Stimulated activated naive B cell treated with anti-CD40 and anti-IgM and Interleukin-4, amounts not matched to agents 10 μg/mL and 1 μg/mL and 100 μg/mL, for 72 hours (primary cell): ENCODE results near the gene DDI1.
"Not testable (repeated sequence)": the region's sequence is repeated elsewhere in the genome, so short reads cannot be mapped to it uniquely, and the experiment has no call there.

Experiments used
- ATAC-seq, 2 donors: fragments of 150-1000 bp; cut with Tn5 transposase; replicated peaks; 2 replicates each; pipeline ENCODE4 v1.10.0; 2021; ENCODE audit warnings: moderate library complexity in 1 of 2
- DNase-seq: peaks from one replicate; pipeline ENCODE4 v3.0.0; 2021
- H3K27ac Mint-ChIP-seq: one replicate; pipeline ENCODE4 v1.8.0; 2022; ENCODE audit warnings: mild to moderate bottlenecking, mixed read lengths
- H3K27me3 Mint-ChIP-seq, 2 donors: one replicate each; pipeline ENCODE4 v1.8.0; 2022; ENCODE audit warnings: mixed read lengths in 2 of 2
- H3K36me3 Mint-ChIP-seq, 2 donors: one replicate each; pipeline ENCODE4 v1.8.0; 2022; ENCODE audit warnings: mixed read lengths in 2 of 2, mild to moderate bottlenecking in 1 of 2
- H3K4me1 Mint-ChIP-seq, 2 donors: one replicate each; pipeline ENCODE4 v1.8.0; 2022; ENCODE audit warnings: mixed read lengths in 2 of 2, mild to moderate bottlenecking in 1 of 2
- H3K4me3 Mint-ChIP-seq, 2 donors: one replicate each; pipeline ENCODE4 v1.8.0; 2022; ENCODE audit warnings: mild to moderate bottlenecking in 2 of 2, mixed read lengths in 2 of 2, moderate library complexity in 1 of 2
- H3K9me3 Mint-ChIP-seq, 2 donors: one replicate each; pipeline ENCODE4 v1.8.0; 2022; ENCODE audit warnings: mixed read lengths in 2 of 2, mild to moderate bottlenecking in 1 of 2

DDI1 gene

GRCh38 chr11:104011044-104011443, 25.4 kb upstream of the DDI1 start:
- no peak for DNase-seq
- Mint-ChIP-seq H3K4me3 (no peak overlapping the region), H3K9me3 (peaks cover 0 to 2% of the 10 kb centered on the region in 2 donors), H3K27me3 (peaks cover 0 to 4% of the 10 kb centered on the region in 2 donors), H3K36me3 (no peaks in the 10 kb centered on the region), H3K4me1 (no peaks in the 10 kb centered on the region), H3K27ac (no peak overlapping the region)
- no peak for ATAC-seq

- H3K27ac Mint-ChIP-seq: no peak overlapping the region
Observed at GRCh38 chr11:104015649-104016415, 20.6 kb upstream of the DDI1 start.

GRCh38 chr11:104024572-104024971, 11.9 kb upstream of the DDI1 start:
- Mint-ChIP-seq H3K4me3 (no peak overlapping the region), H3K9me3 (no peaks in the 10 kb centered on the region), H3K27me3 (no peaks in the 10 kb centered on the region)

More at GRCh38 chr11:104015649-104016415, 20.6 kb upstream of the DDI1 start:
- ATAC-seq (no peak), DNase-seq (no peak)
- Mint-ChIP-seq H3K27me3 (no peaks in the 10 kb centered on the region), H3K36me3 (no peaks in the 10 kb centered on the region), H3K9me3 (peaks cover 0 to 2% of the 10 kb centered on the region in 2 donors), H3K4me1 (peaks cover 0 to 1% of the 10 kb centered on the region in 2 donors), H3K4me3 (no peak overlapping the region)

GRCh38 chr11:104028476-104029263, 7.8 kb upstream of the DDI1 start:
- H3K4me3 Mint-ChIP-seq: no peak overlapping the region
- no peak overlapping the region for H3K27ac Mint-ChIP-seq
- no peaks in the 10 kb centered on the region for H3K27me3 Mint-ChIP-seq
- no peaks in the 10 kb centered on the region for H3K36me3 Mint-ChIP-seq
- peaks cover 1 to 4% of the 10 kb centered on the region in 2 donors for H3K9me3 Mint-ChIP-seq
- ATAC-seq (no peak), DNase-seq (no peak)
- H3K4me1 Mint-ChIP-seq: no peaks in the 10 kb centered on the region

More at GRCh38 chr11:104024572-104024971, 11.9 kb upstream of the DDI1 start:
- no peak overlapping the region for H3K27ac Mint-ChIP-seq
- no peaks in the 10 kb centered on the region for H3K4me1 Mint-ChIP-seq
- ATAC-seq: no peak
- no peaks in the 10 kb centered on the region for H3K36me3 Mint-ChIP-seq
- no peak for DNase-seq

GRCh38 chr11:104033134-104033533, 3.3 kb upstream of the DDI1 start:
- H3K9me3 Mint-ChIP-seq: peaks cover 1 to 4% of the 10 kb centered on the region in 2 donors

GRCh38 chr11:104033561-104033960, 2.9 kb upstream of the DDI1 start:
- no peaks in the 10 kb centered on the region for H3K4me1 Mint-ChIP-seq
- ATAC-seq (no peak), DNase-seq (no peak)
- H3K36me3 Mint-ChIP-seq: no peaks in the 10 kb centered on the region
- no peaks in the 10 kb centered on the region for H3K27me3 Mint-ChIP-seq
- H3K4me3 Mint-ChIP-seq: no peak overlapping the region
- no peak overlapping the region for H3K27ac Mint-ChIP-seq
- peaks cover 1 to 4% of the 10 kb centered on the region in 2 donors for H3K9me3 Mint-ChIP-seq

More at GRCh38 chr11:104033134-104033533, 3.3 kb upstream of the DDI1 start:
- no peaks in the 10 kb centered on the region for H3K27me3 Mint-ChIP-seq
- no peak overlapping the region for H3K27ac Mint-ChIP-seq
- no peak overlapping the region for H3K4me3 Mint-ChIP-seq
- H3K4me1 Mint-ChIP-seq: no peaks in the 10 kb centered on the region
- ATAC-seq (no peak), DNase-seq (no peak)
- no peaks in the 10 kb centered on the region for H3K36me3 Mint-ChIP-seq

- ATAC-seq (no peak), DNase-seq (no peak)
- Mint-ChIP-seq H3K4me3 (no peak overlapping the region), H3K9me3 (peaks cover 0 to 2% of the 10 kb centered on the region in 2 donors), H3K4me1 (no peaks in the 10 kb centered on the region), H3K27me3 (no peaks in the 10 kb centered on the region), H3K36me3 (no peaks in the 10 kb centered on the region), H3K27ac (no peak overlapping the region)
Observed at GRCh38 chr11:104036995-104037394, 555 bp downstream of the DDI1 start.

- no peak overlapping the region for H3K27ac Mint-ChIP-seq
- DNase-seq (no peak), ATAC-seq (no peak)
- H3K36me3 Mint-ChIP-seq: no peaks in the 10 kb centered on the region
- no peaks in the 10 kb centered on the region for H3K27me3 Mint-ChIP-seq
- no peak overlapping the region for H3K4me3 Mint-ChIP-seq
- no peaks in the 10 kb centered on the region for H3K4me1 Mint-ChIP-seq
- H3K9me3 Mint-ChIP-seq: peaks cover 0 to 2% of the 10 kb centered on the region in 2 donors
Observed at GRCh38 chr11:104041792-104042191, 5.4 kb downstream of the DDI1 start.

GRCh38 chr11:104043142-104043541, 6.7 kb downstream of the DDI1 start:
- Mint-ChIP-seq H3K4me3 (no peak overlapping the region), H3K27me3 (no peaks in the 10 kb centered on the region), H3K27ac (no peak overlapping the region), H3K9me3 (peaks cover 0 to 2% of the 10 kb centered on the region in 2 donors), H3K4me1 (no peaks in the 10 kb centered on the region), H3K36me3 (no peaks in the 10 kb centered on the region)
- no peak for DNase-seq
- ATAC-seq: no peak

- H3K27me3 Mint-ChIP-seq: no peaks in the 10 kb centered on the region
- H3K9me3 Mint-ChIP-seq: peaks cover 0 to 2% of the 10 kb centered on the region in 2 donors
- no peak overlapping the region for H3K27ac Mint-ChIP-seq
- H3K4me1 Mint-ChIP-seq: no peaks in the 10 kb centered on the region
- no peak overlapping the region for H3K4me3 Mint-ChIP-seq
- H3K36me3 Mint-ChIP-seq: no peaks in the 10 kb centered on the region
- ATAC-seq (no peak), DNase-seq (no peak)
Observed at GRCh38 chr11:104043678-104044239, 7.3 kb downstream of the DDI1 start.

- no peaks in the 10 kb centered on the region for H3K27me3 Mint-ChIP-seq
- H3K27ac Mint-ChIP-seq: no peak overlapping the region
- ATAC-seq (no peak), DNase-seq (no peak)
- no peaks in the 10 kb centered on the region for H3K36me3 Mint-ChIP-seq
- H3K4me1 Mint-ChIP-seq: no peaks in the 10 kb centered on the region
- no peaks in the 10 kb centered on the region for H3K9me3 Mint-ChIP-seq
- H3K4me3 Mint-ChIP-seq: no peak overlapping the region
Observed at GRCh38 chr11:104046331-104046730, 9.9 kb downstream of the DDI1 start.

GRCh38 chr11:104046858-104047257, 10.4 kb downstream of the DDI1 start:
- not testable (repeated sequence) for DNase-seq, H3K27ac Mint-ChIP-seq, H3K27me3 Mint-ChIP-seq, H3K4me1 Mint-ChIP-seq, ATAC-seq, H3K4me3 Mint-ChIP-seq, H3K9me3 Mint-ChIP-seq, H3K36me3 Mint-ChIP-seq

GRCh38 chr11:104049116-104049515, 12.7 kb downstream of the DDI1 start:
- ATAC-seq (no peak), DNase-seq (no peak)
- Mint-ChIP-seq H3K4me1 (no peaks in the 10 kb centered on the region), H3K4me3 (no peak overlapping the region), H3K36me3 (no peaks in the 10 kb centered on the region), H3K27me3 (peaks cover 0 to under 1% of the 10 kb centered on the region in 2 donors), H3K9me3 (no peaks in the 10 kb centered on the region), H3K27ac (no peak overlapping the region)

GRCh38 chr11:104051778-104052177, 15.3 kb downstream of the DDI1 start:
- no peaks in the 10 kb centered on the region for H3K36me3 Mint-ChIP-seq
- DNase-seq (no peak), ATAC-seq (no peak)
- peaks cover 0 to 5% of the 10 kb centered on the region in 2 donors for H3K27me3 Mint-ChIP-seq
- H3K4me3 Mint-ChIP-seq: no peak overlapping the region
- no peaks in the 10 kb centered on the region for H3K9me3 Mint-ChIP-seq
- H3K4me1 Mint-ChIP-seq: no peaks in the 10 kb centered on the region
- no peak overlapping the region for H3K27ac Mint-ChIP-seq
